GM19043 (cell line): ENCODE results near the gene SPOCK1.

Experiments
- ATAC-seq: cut with Tn5 transposase; IDR thresholded peaks from one replicate; pipeline ENCODE4 v1.9.1; 2021; ENCODE audit warnings: low read depth; ENCODE audit not compliant: unreplicated experiment

Gene SPOCK1

DNA sequence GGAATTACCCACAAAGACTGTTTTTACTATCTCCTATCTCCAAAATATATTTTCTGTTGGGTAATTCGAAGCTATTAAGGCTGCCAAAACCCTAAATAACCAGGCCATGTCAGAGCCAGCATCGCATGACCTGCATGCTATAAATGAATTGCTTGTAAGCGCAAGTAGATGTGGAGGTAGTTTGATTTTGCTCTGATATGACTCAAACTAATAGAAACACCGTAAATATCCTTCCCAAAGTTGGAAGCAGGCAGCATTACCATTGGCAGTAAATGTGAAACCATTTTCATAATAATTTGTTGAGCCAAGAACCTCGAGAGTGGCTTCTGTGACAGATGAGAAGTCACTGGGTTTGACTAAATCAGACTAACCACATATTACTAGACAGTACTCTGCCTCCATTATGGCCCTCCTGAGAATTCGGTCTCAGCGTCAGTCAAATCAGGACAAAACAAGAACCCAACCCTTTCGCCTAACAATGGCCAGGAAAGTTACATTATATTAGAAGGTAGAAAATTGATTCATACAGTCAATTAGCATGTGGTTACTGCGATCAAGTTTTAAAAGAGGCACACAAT is 289.8 kb downstream of the SPOCK1 start:
- no peak for ATAC-seq

DNA sequence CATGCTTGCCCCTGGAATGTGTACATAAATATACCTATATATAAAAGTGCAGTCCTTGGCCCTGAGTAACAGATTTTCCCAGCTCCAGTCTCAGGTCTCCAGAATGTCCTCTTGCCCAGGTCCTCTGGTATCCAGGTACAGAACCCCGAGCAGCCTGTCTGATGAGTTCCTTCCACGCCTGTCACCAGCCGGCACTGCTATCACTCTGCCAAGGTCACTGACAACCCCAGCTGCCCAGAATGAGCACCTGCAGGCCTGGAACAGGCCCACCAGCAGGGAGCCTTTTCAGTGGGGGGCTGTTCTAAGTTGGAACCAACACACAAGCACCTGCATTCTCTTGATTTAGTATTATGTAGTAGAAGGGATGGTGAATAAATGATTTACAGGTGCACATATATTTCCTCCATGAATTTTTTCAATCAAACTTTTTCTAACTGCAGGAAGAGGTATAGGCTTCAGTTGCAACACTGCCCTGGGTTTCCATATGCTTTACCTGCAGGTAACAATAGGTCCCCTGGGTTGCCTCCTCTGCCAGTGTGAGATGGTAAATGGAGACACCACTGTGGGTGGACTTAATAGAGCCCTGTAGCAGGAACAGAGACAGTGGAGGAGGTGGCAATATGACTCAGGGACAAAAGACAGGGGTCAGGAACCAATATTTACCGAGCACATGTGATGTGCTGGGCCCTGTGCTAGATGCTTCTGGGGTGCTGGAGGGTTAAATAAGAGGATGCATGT is 291.9 kb downstream of the SPOCK1 start:
- no peak for ATAC-seq

DNA sequence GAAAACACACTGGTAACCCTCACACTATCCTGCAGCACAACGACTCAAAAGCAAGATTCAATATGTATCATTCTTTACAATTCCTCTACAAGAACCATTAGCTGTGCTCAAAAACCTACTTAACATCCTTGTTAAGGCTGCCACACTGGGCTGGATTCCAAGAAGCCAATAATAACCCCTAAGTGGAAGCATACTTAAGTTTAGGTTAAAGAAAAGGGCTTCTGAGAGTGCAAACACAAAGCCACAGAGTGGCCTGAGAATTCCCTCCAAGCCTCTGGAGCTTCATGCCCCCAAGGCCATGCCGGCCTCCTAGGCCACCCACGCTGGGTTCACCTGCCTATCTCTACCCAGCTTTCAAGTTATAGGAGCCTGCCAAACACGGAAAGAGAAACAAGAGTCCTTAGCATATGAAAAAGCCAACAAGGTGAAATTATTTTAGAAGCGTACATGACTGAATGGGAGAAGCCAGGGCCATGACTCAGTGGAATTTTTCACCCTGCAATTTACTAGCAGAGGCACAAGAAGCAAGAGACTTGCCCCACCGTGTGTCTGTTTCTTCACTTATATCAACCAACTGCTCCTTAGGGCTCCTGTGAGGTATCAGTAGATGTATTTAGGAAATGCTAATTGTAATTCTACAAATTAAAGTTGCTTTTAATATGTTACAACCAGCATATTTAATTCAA is 293.0 kb downstream of the SPOCK1 start:
- no peak for ATAC-seq

DNA sequence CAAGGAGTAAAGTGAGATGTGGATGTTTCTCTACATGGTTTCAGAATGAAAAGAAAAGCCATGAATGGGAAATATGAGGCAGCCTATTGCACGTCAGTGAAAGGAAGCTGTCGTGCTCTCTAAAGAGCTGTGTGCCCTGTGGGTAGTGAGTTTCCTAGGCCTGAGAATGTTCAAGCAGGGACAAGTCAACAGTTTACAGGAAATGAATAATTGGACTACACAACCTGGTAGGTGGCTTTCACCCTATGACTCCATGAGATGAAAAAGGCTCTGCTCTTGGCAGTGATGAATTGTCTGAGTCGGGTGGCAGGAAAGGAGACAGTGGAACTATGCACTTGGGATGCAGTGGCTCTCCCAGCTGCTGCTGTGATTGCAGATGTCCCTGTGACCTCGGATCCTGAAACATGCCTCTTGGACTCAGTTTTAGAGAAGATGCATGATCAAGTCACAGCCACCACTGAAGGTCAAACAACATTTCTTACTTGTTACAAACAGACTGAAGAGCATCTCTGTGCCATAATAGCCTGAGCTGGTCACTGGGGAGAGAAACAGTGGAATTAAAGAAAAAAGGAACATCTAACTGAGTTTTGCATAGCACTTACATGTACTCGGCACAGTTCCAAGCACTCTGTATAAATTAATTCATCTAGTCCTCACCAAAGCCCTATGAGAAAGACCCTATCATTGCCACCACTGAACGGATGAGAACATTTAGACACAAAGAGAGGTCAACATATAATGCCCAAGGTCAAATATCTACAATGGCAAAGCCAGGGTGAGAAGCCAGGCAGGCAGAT is 293.7 kb downstream of the SPOCK1 start:
- no peak for ATAC-seq

DNA sequence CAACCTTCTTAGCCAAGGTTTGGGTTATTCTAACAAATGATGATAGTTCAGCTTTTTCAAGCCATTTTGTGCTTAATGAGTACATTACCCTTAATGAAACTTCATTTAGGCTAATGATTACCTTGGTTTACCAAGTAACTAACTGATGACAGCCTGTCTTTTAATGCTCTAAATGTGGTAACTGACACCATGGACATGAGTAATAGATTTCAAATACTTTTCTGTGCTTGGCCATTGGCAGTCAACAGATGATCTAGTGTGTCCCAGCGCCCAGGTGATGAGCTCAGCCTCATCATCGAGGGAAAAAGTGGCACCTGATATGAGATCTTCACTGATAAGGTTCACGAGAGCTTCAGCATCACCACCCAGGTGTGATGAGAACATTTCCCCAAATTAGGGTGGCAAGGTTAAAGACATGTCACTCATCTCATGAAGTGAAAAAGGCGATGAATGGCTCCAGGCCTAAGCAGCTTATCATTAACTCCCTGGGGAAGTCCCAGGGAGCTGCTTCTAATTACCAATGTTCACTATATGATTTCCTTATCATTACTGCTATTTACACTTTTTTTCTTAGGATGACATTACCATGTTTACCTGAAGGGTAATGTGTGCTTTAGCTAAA is 296.0 kb downstream of the SPOCK1 start:
- ATAC-seq = no peak

DNA sequence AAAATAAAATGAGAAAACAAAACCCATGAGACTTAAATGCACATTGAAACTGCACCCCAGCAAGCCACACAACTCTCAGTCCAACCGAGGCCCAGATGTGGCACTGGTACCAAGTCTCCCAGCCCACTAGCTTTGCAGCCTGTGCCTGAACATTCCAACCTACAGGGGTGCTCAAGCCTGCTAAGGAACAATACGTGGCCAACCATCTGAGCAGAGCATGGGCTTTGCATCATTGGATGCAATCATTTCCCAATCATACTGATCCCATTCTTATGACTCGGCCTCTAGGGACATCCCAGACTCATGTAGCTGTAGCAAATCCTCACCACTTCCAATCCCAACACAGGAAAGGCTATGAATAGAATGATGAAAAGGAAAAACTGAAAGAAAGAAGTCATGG is 297.2 kb downstream of the SPOCK1 start:
- ATAC-seq = no peak

DNA sequence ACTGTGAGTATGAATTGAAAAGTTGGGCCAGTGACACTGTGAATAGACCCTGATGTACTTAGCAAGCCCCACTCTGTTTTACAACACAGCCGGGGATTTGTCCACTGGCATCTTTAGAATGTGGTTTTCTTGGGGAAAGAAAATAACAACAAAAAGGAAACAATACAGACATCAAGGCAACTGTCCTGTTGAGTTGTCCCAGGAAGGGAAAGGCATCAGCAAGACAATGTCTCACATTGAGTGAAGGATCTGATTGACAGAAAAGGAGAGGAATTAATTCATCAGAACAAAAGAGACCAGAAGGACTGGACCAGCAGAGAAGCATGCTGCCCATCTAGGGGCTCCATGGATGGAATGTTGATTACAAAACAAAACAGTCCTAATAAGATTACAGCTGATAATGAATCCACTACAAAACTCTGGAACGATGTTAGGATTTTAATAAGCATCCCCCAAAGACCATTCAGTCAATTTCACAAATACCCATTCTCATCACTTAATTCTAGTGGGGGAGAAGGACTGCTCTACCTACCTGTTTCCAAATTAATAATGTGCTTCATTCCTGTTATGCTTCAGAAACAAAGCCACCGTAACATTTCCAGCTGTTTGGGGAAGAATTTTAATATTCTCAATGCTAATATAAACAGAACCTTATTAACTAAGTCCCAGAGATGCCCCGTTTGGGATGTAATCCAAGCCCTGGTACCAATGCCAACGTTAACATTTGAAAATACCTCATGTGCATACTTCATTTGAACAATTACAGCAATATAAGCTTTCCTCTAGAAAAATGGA is 298.0 kb downstream of the SPOCK1 start:
- ATAC-seq = no peak

DNA sequence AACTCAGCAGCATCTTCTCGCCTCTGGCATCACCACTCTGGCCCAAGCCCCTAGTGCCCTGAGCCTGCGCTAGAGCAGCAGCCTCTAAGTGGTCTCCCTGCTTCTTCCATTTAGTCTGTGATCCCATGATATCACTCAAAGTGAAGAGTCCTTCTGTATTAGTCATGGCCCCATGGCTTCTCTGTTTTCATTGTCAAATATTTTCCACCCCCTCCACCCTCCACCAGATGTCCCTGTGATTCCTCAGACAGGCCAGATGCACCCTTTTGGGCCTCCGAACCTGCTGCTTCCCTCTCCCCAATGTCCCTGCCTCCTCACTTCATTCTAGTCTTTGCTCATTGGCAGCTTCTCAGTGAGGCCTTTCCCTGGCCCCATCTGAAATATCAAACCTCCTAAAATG is 299.2 kb downstream of the SPOCK1 start:
- ATAC-seq = no peak

DNA sequence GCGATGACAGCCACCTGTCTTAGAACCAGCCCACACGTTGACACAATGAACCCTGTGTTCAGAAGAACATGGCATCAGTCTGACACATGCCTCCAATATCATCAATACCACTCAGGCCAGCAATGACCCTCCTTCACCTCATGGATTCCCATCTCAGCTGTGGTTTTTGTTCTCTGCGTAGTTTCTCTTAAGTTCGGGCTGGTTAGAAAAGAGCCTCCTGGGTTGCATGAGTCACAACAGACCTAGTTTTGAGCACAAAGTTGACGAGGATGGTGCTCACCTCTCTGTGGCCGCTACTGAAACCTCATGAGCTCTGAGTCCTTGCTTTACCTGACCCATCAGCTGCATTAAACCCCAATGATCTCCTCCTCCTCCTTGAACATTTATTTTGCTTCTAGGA is 299.9 kb downstream of the SPOCK1 start:
- ATAC-seq = no peak

DNA sequence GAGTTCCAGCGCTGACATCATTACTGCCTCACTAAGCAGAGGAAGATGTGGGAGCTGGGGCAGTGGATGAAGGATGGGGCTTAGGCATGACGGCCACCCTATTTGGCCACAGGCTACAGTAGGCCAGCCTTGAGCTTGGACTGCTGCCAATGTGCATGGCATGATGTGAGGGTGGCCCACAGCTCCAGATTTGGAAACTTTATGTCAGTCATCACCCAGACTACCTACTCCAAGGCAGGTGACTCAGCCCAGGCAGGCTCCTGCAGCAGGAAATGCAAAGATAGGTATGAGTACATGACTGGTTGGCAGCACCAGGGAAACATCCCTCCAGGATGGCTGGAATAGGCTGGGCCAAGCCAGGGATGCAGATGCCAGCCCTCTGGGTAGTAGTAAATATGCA is 303.6 kb downstream of the SPOCK1 start:
- no peak for ATAC-seq

DNA sequence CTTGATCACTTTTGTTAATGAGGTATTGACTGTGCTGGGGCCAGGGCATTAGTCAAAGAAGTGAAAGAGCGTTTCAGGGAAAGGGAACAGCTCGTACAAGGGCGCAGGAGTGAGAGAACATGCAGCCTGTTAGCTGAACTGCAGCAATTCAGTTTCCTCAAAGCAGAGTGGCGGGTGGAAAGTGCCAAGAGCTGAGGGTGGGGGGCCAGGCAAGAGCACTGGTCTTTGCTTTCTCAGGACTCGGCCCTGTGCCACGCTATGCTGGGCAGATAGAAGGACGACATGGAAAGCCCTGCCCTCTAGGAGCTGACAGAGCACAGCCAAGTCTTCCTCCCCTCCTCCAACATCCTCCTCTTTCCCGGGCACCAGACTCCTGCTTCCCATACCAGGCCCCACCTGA is 304.8 kb downstream of the SPOCK1 start:
- ATAC-seq = no peak

DNA sequence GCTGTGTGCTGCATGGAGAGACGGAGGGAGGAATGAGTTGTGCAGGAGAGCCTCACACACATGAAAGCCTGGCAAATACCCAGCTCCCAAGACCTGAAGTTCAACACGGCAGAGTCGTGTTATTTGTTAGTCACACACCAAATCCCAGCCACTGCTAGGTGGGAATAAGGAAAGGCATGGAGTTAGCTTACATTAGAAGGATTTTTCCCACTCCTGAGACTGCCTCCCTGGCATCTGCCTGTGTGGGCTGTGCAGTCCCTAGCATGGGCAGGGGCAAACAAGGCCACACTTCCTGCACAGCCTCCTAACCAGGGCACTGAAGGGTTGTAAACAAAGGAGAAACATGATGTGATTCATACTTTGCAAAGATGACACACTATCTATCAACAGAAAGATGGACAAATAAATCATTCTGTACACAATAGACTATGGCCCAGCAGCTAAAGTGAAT is 306.8 kb downstream of the SPOCK1 start:
- no peak for ATAC-seq

DNA sequence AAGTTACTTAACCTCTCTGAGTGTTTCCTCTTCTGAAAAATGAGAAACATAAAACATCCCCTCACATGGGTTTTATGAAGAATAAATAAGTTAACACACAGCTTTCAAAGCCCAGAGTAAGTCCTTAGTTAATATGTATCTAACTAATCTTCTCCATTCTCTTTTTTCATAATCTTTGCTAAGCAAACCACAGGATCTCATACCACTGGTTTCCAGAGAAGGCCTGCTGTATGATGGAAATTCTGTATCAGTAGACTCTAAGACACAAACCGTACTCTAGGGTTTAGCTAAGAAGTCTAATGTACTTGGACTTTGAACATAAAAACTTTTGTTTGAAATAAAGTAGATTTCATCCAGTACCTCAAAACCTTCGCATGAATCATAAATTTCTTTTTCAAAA is 307.9 kb downstream of the SPOCK1 start:
- no peak for ATAC-seq

DNA sequence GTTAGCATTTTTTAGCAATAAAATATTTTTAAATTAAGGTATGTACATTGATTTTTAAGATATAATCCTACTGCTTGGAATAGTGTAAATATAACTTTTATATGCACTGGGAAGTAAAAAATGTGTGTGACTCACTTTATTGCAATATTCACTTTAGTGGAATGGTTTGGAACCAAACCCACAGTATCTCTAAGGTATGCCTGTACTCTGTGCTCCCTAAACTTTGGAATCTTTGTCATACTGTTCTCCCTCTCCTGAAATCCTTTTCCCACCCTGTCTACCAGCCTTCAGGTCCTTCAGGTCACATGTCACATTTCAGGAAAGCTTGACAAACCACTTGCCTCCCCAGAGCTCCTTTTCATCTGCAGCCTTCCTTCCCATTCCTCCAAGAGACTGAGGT is 308.7 kb downstream of the SPOCK1 start:
- no peak for ATAC-seq

DNA sequence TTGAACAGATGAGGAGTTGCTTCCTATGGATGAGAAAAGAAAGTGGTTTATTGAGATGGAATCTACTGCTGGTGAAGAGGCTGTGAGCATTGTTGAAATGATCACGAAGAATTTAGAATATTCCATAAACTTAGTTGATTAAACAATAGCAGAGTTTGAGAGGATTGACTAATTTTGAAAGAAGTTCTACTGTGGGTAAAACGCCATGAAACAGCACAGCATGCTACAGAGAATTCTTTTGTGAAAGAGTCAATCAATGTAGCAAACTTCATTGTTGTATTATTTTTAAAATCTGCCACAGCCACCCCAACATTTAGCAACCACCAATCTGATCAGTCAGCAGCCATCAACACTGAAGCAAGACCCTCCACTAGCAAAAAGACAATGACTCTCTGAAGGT is 309.1 kb downstream of the SPOCK1 start:
- no peak for ATAC-seq

DNA sequence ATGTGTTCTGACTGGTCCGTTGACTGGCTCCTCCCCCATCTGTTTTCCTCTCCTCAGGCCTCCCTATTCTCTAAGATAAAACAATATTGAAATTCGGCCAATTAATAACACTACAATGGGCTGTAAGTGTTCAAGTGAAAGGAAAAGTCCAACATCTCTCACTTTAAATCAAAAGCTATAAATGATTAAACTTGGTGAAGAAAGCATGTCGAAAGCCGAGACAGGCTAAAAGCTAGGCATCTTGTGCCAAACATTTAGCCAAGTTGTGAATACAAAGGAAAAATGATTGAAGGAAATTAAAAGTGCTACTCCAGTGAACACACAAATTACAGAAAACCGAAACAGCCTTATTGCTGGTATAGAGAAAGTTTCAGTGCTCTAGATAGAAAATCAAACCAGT is 310.6 kb downstream of the SPOCK1 start:
- no peak for ATAC-seq

DNA sequence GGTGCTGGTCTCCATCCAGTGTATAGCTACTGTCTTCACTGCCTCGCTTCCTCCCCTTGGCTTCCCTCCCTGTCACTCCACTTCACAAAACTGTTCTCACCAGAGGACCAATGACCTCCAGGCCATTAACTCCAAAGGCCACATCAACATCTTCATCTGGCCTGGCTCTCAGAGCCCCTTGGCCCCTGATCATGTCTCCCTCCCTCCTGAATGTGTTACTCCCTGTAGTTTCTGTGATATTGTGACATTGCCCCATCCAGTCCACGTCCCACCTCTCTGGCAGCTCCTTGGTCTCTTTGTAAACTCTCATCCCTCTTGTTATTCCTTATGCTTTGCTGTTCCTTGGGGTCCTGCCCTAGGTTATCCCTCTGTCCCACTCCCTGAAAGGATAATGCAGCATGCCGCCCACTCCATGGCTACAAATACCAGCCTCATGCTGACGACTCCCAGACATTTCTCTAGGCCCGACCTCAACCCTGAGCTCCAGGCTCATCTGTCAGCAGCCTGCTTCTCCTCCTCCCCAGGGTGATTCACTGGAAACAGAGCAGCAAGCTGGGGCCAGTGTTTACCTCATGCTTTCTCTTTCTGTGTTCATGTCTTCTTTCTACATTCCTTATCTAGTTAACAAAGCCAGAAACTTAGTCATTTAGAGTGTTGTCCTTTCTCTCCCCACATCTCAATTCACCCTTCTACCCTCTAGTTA is 312.2 kb downstream of the SPOCK1 start:
- ATAC-seq = no peak

DNA sequence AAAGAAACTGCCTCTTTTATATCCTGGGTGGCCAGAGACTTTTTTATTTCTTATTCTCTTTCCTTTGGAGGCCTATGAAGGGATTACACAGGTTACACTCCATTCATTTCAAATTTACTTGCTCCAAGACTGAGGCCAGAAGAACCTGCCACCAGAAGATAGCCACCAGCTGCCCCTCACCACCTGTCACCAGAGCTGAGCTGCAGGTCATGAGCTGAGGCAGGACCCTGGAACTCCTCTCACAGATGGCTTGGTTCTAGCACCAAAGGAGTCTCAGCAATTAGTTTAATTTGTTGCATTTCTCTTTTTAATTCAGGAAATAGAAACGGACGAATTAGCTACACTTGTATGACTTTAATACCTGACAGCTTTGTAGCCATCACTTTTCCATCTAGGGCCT is 313.9 kb downstream of the SPOCK1 start:
- no peak for ATAC-seq

DNA sequence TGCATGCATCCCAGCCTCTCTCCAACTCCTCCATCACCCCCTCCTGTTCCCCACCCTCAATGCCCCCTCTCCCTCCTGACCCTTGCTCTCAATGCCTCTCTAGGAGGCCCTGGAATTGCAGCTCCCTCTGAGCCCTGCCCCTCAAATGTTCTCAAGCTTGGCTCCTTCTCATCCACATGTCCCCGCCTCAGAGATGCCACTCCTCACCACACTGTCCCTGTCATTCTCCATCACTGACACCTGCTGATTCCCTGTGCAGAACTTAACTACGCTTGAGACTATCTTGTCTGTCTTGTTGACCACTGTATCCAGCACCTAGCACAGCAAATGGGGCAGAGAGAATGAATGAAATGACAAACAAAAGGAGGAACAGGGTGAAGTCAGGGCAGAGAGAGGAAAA is 314.4 kb downstream of the SPOCK1 start:
- no peak for ATAC-seq
